ENCODE measurements around the gene RAB29. TPM values are rescaled to one million over a fixed set of nuclear protein-coding genes. Genes with fewer than 3 reads are reported as not detected.

RAB29 gene
- total and polyA plus RNA-seq, 9 of the 15 experiments (the other 6 are each of a cell fraction or from before 2014, with no cell fraction given), result 6.3 to 17.6 (median 8.0) TPM

- Histone ChIP-seq H3K9ac (ENCODE audit: insufficient read depth in 1 of 2, low read depth in 2 of 2, low read length in 2 of 2) (no peak overlapping the region), H3K4me3 (no peak overlapping the region), H3K27me3 (ENCODE audit: control insufficient read depth in 2 of 2, insufficient read depth in 2 of 2, low read length in 2 of 2) (no peaks in the 10 kb centered on the region), H3K27ac (ENCODE audit: extremely low read depth, low read depth, low read length) (no peak overlapping the region), H4K20me1 (replicated peaks; ENCODE audit: control insufficient read depth, insufficient read depth, low read length) (no peaks in the 10 kb centered on the region), H3K4me1 (replicated peaks in 1 of 2; ENCODE audit: control insufficient read depth in 2 of 2, insufficient read depth in 2 of 2, low read length in 2 of 2) (peaks cover 0 to 1% of the 10 kb centered on the region in 2 experiments; a peak in 2 of 5 replicates), H3K9me3 (replicated peaks; ENCODE audit: control insufficient read depth, insufficient read depth, low read depth, low read length) (no peaks in the 10 kb centered on the region), H3K9me1 (ENCODE audit: control insufficient read depth, insufficient read depth, low read length) (no peaks in the 10 kb centered on the region), H3K79me2 (ENCODE audit: control insufficient read depth, insufficient read depth, low read length) (no peaks in the 10 kb centered on the region), H3K4me2 (ENCODE audit: insufficient read depth, low read length) (no peak overlapping the region), H2AFZ (ENCODE audit: low read depth, low read length) (no peak overlapping the region), H3K36me3 (ENCODE audit: control insufficient read depth, insufficient read depth, low read length) (no peaks in the 10 kb centered on the region)
- POLR2A ChIA-PET, result interaction anchor here (0.6 to 1.7 kb wide), 4 partner anchors 10 to 31 kb away, joined by 3 to 9 read pairs (median 4); partner anchors contain the start of genes NUCKS1 and RAB29
- ATAC-seq, result no peak
- no peak for FAIRE-seq
- in situ Hi-C loops (cut with MboI), result no loop called here
- TF ChIP-seq PCBP2 (IDR thresholded peaks at IDR 0.05; ENCODE audit: low read depth, low read length, poor library complexity, severe bottlenecking), result no peak
- TF ChIP-seq BRCA1 (IDR thresholded peaks at IDR 0.05), result no peak
- no peak for TF ChIP-seq BRCA1 (CRISPR knock-in tag; IDR thresholded peaks at IDR 0.05)
- TF ChIP-seq GABPA (tag; conservative IDR thresholded peaks at IDR 0.05; ENCODE audit: low read depth), result no peak
- no peak for TF ChIP-seq EZH2 (IDR thresholded peaks at IDR 0.05; ENCODE audit: borderline replicate concordance, low read depth, low read length)
- TF ChIP-seq GMEB1 (CRISPR knock-in tag; IDR thresholded peaks at IDR 0.05), result no peak
- no peak for TF ChIP-seq BRF1 (IDR thresholded peaks at IDR 0.05; ENCODE audit: borderline replicate concordance, extremely low read depth, insufficient read length)
- no peak for TF ChIP-seq BCL6 (CRISPR knock-in tag; IDR thresholded peaks at IDR 0.05)
- TF ChIP-seq MIER1 (IDR thresholded peaks at IDR 0.05; ENCODE audit: low read depth), result no peak
- TF ChIP-seq SMARCE1 (IDR thresholded peaks at IDR 0.05), result no peak
- TF ChIP-seq PML (IDR thresholded peaks at IDR 0.05; ENCODE audit: low read length), result no peak
- no peak for TF ChIP-seq POLR2G (IDR thresholded peaks at IDR 0.05; ENCODE audit: low read depth, low read length)
- TF ChIP-seq, protein P1, sequence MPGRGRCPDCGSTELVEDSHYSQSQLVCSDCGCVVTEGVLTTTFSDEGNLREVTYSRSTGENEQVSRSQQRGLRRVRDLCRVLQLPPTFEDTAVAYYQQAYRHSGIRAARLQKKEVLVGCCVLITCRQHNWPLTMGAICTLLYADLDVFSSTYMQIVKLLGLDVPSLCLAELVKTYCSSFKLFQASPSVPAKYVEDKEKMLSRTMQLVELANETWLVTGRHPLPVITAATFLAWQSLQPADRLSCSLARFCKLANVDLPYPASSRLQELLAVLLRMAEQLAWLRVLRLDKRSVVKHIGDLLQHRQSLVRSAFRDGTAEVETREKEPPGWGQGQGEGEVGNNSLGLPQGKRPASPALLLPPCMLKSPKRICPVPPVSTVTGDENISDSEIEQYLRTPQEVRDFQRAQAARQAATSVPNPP (IDR thresholded peaks at IDR 0.05; ENCODE audit: borderline replicate concordance, insufficient read depth, insufficient read length), result no peak
- no peak for TF ChIP-seq PHB2 (IDR thresholded peaks at IDR 0.05; ENCODE audit: low read depth)
- TF ChIP-seq, protein P2, sequence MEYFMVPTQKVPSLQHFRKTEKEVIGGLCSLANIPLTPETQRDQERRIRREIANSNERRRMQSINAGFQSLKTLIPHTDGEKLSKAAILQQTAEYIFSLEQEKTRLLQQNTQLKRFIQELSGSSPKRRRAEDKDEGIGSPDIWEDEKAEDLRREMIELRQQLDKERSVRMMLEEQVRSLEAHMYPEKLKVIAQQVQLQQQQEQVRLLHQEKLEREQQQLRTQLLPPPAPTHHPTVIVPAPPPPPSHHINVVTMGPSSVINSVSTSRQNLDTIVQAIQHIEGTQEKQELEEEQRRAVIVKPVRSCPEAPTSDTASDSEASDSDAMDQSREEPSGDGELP (CRISPR knock-in tag; IDR thresholded peaks at IDR 0.05; ENCODE audit: borderline replicate concordance), result no peak
- no peak for TF ChIP-seq FOXK1 (CRISPR knock-in tag; IDR thresholded peaks at IDR 0.05; ENCODE audit: borderline replicate concordance)
- no peak for TF ChIP-seq HDGF (IDR thresholded peaks at IDR 0.05)
- TF ChIP-seq STAG1 (CRISPR knock-in tag; IDR thresholded peaks at IDR 0.05; ENCODE audit: borderline replicate concordance), result no peak
- TF ChIP-seq, protein P3, sequence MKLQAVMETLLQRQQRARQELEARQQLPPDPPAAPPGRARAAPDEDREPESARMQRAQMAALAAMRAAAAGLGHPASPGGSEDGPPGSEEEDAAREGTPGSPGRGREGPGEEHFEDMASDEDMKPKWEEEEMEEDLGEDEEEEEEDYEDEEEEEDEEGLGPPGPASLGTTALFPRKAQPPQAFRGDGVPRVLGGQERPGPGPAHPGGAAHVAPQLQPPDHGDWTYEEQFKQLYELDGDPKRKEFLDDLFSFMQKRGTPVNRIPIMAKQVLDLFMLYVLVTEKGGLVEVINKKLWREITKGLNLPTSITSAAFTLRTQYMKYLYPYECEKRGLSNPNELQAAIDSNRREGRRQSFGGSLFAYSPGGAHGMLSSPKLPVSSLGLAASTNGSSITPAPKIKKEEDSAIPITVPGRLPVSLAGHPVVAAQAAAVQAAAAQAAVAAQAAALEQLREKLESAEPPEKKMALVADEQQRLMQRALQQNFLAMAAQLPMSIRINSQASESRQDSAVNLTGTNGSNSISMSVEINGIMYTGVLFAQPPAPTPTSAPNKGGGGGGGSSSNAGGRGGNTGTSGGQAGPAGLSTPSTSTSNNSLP (IDR thresholded peaks at IDR 0.05; ENCODE audit: borderline replicate concordance, low read depth, low read length), result no peak
- no peak for TF ChIP-seq EHMT2 (IDR thresholded peaks at IDR 0.05)
- DNase-seq (ENCODE audit: extremely low read depth in 1 of 4, low spot score in 3 of 4), result no peak
- 62% methylated on average over 3 of the region's 3 CpGs for WGBS (ENCODE audit: insufficient coverage, low coverage, missing lambda C conversion rate)
- CTCF ChIA-PET (ENCODE audit: low intra/inter-chr PET ratio), result no interaction called here
- BruUV-seq (replicated peaks), result no TSS peak
- intact Hi-C loops (cut with micrococcal nuclease), result no loop called here
Measured at GRCh38 chr1:205760606-205761005, 14.7 kb downstream of the RAB29 start.

Measured in K562 (cell line).